ENCODE results near the gene HMGN3. TPM values are rescaled to one million over a fixed set of nuclear protein-coding genes. Genes with fewer than 3 reads are reported as not detected.

Gene HMGN3
- total RNA-seq, 6 donors from 2014 or later = 76.2 to 244 (median 102) TPM

DNA sequence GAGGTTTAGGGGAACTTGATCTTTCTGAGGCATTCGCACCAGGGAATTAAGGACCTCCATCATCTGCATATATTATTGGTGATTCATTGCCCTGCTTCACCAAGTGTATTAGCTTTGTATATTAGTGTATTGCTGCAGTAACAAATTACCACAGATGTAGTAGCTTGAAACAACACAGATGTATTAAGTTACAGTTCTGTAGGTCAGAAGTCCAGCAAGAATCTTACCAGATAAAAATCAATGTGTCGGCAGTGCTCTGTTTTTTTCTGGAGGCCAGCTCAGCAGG is 65.8 kb downstream of the HMGN3 start:
- no peaks in the 10 kb centered on the region for H3K36me3 ChIP-seq
- DNase-seq (no peak), ATAC-seq (ENCODE audit: low FRiP score in 2 of 2) (no peak)
- no peak for TF ChIP-seq POLR2A (IDR thresholded peaks at IDR 0.05)
- no peak for TF ChIP-seq CTCF (IDR thresholded peaks at IDR 0.05)
- no peak for TF ChIP-seq POLR2AphosphoS5 (IDR thresholded peaks at IDR 0.05)
- TF ChIP-seq EP300 (IDR thresholded peaks at IDR 0.05) = no peak
- no peaks in the 10 kb centered on the region for H3K27me3 ChIP-seq
- H3K27ac ChIP-seq = no peak overlapping the region
- no peak overlapping the region for H3K4me3 ChIP-seq
- 71 to 77% methylated on average over 2 of the region's 2 CpGs for WGBS, 2 donors
- H3K9me3 ChIP-seq = no peaks in the 10 kb centered on the region
- H3K4me1 ChIP-seq = no peaks in the 10 kb centered on the region

GRCh38 chr6:79167931-79168694 is 66.4 kb downstream of the HMGN3 start:
- H3K9me3 ChIP-seq = no peaks in the 10 kb centered on the region
- TF ChIP-seq POLR2A (IDR thresholded peaks at IDR 0.05) (no peak), CTCF (IDR thresholded peaks at IDR 0.05) (no peak), POLR2AphosphoS5 (IDR thresholded peaks at IDR 0.05) (no peak), EP300 (IDR thresholded peaks at IDR 0.05) (no peak)
- WGBS, 2 donors = 48 to 53% methylated on average over 9 of the region's 9 CpGs
- no peak overlapping the region for H3K27ac ChIP-seq
- no peaks in the 10 kb centered on the region for H3K4me1 ChIP-seq
- H3K36me3 ChIP-seq = no peaks in the 10 kb centered on the region
- DNase-seq = no peak
- H3K27me3 ChIP-seq = no peaks in the 10 kb centered on the region
- ATAC-seq (ENCODE audit: low FRiP score in 2 of 2) = no peak
- H3K4me3 ChIP-seq = no peak overlapping the region

GRCh38 chr6:79159846-79160245 is 74.6 kb downstream of the HMGN3 start:
- ATAC-seq (ENCODE audit: low FRiP score in 2 of 2) (no peak), DNase-seq (no peak)
- H3K36me3 ChIP-seq = no peaks in the 10 kb centered on the region
- no peaks in the 10 kb centered on the region for H3K9me3 ChIP-seq
- H3K27ac ChIP-seq = no peak overlapping the region
- no peak for TF ChIP-seq POLR2A (IDR thresholded peaks at IDR 0.05)
- TF ChIP-seq EP300 (IDR thresholded peaks at IDR 0.05) = no peak
- no peak for TF ChIP-seq POLR2AphosphoS5 (IDR thresholded peaks at IDR 0.05)
- TF ChIP-seq CTCF (IDR thresholded peaks at IDR 0.05) = no peak
- H3K4me1 ChIP-seq = no peaks in the 10 kb centered on the region
- WGBS, 2 donors = 71 to 82% methylated on average over 1 of the region's 1 CpG
- H3K4me3 ChIP-seq = no peak overlapping the region
- H3K27me3 ChIP-seq = no peaks in the 10 kb centered on the region

GRCh38 chr6:79158856-79159516 is 75.5 kb downstream of the HMGN3 start:
- no peak for TF ChIP-seq EP300 (IDR thresholded peaks at IDR 0.05)
- no peak for TF ChIP-seq POLR2A (IDR thresholded peaks at IDR 0.05)
- TF ChIP-seq CTCF (IDR thresholded peaks at IDR 0.05) = no peak
- no peak for TF ChIP-seq POLR2AphosphoS5 (IDR thresholded peaks at IDR 0.05)
- Histone ChIP-seq H3K4me1 (no peaks in the 10 kb centered on the region), H3K27ac (no peak overlapping the region), H3K27me3 (no peaks in the 10 kb centered on the region), H3K9me3 (no peaks in the 10 kb centered on the region), H3K36me3 (no peaks in the 10 kb centered on the region), H3K4me3 (no peak overlapping the region)
- ATAC-seq (ENCODE audit: low FRiP score in 2 of 2) (no peak), DNase-seq (no peak)
- WGBS, 2 donors = 72 to 86% methylated on average over 5 of the region's 5 CpGs

Measured in upper lobe of left lung (tissue), 6 donors.